SU-DHL-6 (cell line): ENCODE results near the gene AREL1.

Experiments
- EZH2phosphoT487 ChIP-seq: fragments of 200-600 bp; sonication (generic), shearing (Covaris generic); conservative IDR thresholded peaks from 2 replicates; pipeline ENCODE4 v1.6.1; 2018; ENCODE audit warnings: mild to moderate bottlenecking, antibody characterized with exemption, low read length, moderate library complexity, mixed read lengths
- TF ChIP-seq, protein P1 (sequence below): fragments of 200-600 bp; sonication (generic); IDR thresholded peaks from one replicate; pipeline ENCODE4 v1.5.1; 2017; ENCODE audit warnings: antibody characterized with exemption, mild to moderate bottlenecking, low read length, moderate library complexity; ENCODE audit not compliant: insufficient read depth, poor library complexity, severe bottlenecking

DNA sequence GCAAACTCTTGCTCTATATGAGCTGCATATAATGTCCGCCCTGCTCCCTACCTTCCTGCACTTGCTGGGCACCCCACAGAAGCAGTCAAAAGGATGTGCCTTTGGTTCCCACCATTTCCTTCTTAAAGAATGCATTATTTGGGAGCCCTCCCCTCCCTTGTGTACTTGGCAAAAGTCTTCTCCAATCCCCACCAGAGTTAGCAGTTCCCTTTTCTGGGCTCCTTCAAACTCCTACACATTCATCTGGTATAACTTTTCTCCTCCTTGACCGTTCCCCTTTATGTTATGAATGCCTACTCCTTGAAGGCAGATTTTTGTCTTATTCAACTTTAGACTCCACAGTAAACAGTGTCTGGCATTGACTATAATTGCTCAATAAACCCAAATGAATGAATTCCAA is 27.8 kb downstream of the AREL1 start:
- TF ChIP-seq, protein P1, sequence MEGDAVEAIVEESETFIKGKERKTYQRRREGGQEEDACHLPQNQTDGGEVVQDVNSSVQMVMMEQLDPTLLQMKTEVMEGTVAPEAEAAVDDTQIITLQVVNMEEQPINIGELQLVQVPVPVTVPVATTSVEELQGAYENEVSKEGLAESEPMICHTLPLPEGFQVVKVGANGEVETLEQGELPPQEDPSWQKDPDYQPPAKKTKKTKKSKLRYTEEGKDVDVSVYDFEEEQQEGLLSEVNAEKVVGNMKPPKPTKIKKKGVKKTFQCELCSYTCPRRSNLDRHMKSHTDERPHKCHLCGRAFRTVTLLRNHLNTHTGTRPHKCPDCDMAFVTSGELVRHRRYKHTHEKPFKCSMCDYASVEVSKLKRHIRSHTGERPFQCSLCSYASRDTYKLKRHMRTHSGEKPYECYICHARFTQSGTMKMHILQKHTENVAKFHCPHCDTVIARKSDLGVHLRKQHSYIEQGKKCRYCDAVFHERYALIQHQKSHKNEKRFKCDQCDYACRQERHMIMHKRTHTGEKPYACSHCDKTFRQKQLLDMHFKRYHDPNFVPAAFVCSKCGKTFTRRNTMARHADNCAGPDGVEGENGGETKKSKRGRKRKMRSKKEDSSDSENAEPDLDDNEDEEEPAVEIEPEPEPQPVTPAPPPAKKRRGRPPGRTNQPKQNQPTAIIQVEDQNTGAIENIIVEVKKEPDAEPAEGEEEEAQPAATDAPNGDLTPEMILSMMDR = no peak
- no peak for TF ChIP-seq EZH2phosphoT487
